Esophagus muscularis mucosa (tissue), 4 donors: Measurements from ENCODE around the gene COQ2.
"Not testable (repeated sequence)": the region's sequence is repeated elsewhere in the genome, so short reads cannot be mapped to it uniquely, and the experiment has no call there.

ENCODE experiments used
- CTCF ChIP-seq, 3 experiments: fragments of 200-600 bp in 2 of 3; fragments of 450-650 bp in 1 of 3; sonication (generic) in 2 of 3; IDR thresholded peaks; one replicate each; pipeline ENCODE4 v1.5.1; 2017 to 2019; ENCODE audit warnings: antibody characterized with exemption in 3 of 3, mild to moderate bottlenecking in 2 of 3, moderate library complexity in 1 of 3
- EP300 ChIP-seq: sonication (generic); formaldehyde crosslinking; IDR thresholded peaks from one replicate; pipeline ENCODE4 v1.6.1; 2017; ENCODE audit warnings: antibody characterized with exemption
- POLR2AphosphoS5 ChIP-seq, 2 donors: sonication (generic); formaldehyde crosslinking; IDR thresholded peaks; one replicate each; pipeline ENCODE4 v1.6.1; 2017; ENCODE audit warnings: antibody characterized with exemption in 2 of 2

DNA sequence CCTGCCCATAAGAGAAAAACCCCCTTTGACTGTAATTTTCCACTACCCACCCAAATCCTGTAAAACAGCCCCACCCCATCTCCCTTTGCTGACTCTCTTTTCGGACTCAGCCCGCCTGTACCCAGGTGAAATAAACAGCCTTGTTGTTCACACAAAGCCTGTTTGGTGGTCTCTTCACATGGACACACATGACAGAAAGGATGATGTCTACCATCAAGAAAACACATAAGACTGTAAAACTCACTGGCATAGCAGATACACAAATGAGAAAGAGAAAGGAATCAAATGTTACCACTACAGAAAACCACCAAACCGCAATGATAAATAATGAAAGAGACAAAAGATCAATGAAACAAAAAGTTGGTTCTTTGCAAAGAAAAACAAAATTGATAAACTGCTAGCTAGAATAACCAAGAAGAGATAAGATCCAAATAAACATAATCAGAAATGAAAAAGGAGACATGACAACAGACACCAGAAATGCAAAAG is 48.9 kb downstream of the COQ2 start:
- not testable (repeated sequence) for TF ChIP-seq POLR2AphosphoS5 (IDR thresholded peaks at IDR 0.05); CTCF (IDR thresholded peaks at IDR 0.05); EP300
